Measurements from ENCODE around the gene ACSL4. TPM values are rescaled to one million over a fixed set of nuclear protein-coding genes. Genes with fewer than 3 reads are reported as not detected.

ACSL4 gene
- total and polyA plus RNA-seq, 9 of the 15 experiments (the other 6 are each of a cell fraction or from before 2014, with no cell fraction given) = 9.8 to 35.1 (median 25.5) TPM

DNA sequence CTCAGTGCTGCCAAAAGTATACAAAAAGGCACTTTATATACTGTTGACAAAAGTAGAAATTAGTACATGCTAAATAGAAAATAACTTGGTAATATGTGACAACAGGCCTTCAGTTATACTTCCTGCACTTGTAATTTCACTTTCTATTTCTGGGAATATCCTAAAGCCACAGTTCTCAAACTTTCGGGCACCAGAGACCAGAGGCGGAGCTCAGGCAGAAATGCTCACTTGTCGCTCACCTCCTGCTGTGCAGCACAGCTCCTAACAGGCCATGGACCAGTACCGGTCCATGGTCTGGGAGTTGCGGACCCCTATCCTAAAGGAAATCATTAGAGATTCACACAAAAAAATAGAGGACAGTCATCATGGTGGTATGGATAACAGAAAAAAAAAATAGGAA, 25.7 kb downstream of the ACSL4 start:
- FAIRE-seq = no peak
- no peaks in the 10 kb centered on the region; a peak in 1 of 5 replicates for H3K4me1 ChIP-seq (replicated peaks in 1 of 2; ENCODE audit: control insufficient read depth in 2 of 2, insufficient read depth in 2 of 2, low read length in 2 of 2)
- no peaks in the 10 kb centered on the region for H3K27me3 ChIP-seq (ENCODE audit: control insufficient read depth in 2 of 2, insufficient read depth in 2 of 2, low read length in 2 of 2)
- CTCF ChIA-PET (ENCODE audit: low intra/inter-chr PET ratio) = no interaction called here
- ATAC-seq = no peak
- H3K79me2 ChIP-seq (ENCODE audit: control insufficient read depth, insufficient read depth, low read length) = peaks cover 92% of the 10 kb centered on the region
- intact Hi-C loops (cut with micrococcal nuclease) (no loop called here), in situ Hi-C loops (cut with MboI) (no loop called here)
- H3K9me1 ChIP-seq (ENCODE audit: control insufficient read depth, insufficient read depth, low read length) = no peaks in the 10 kb centered on the region
- H4K20me1 ChIP-seq (replicated peaks; ENCODE audit: control insufficient read depth, insufficient read depth, low read length) = no peaks in the 10 kb centered on the region
- no peak overlapping the region for H3K4me3 ChIP-seq
- POLR2A ChIA-PET = no interaction called here
- no TSS peak for BruUV-seq (replicated peaks)
- WGBS (ENCODE audit: insufficient coverage, low coverage, missing lambda C conversion rate) = 83% methylated on average over 5 of the region's 5 CpGs
- H3K27ac ChIP-seq (ENCODE audit: extremely low read depth, low read depth, low read length) = no peak overlapping the region
- H3K36me3 ChIP-seq (ENCODE audit: control insufficient read depth, insufficient read depth, low read length) = peaks cover 3% of the 10 kb centered on the region; the same call in 2 of the 3 replicates
- H3K9ac ChIP-seq (ENCODE audit: insufficient read depth in 1 of 2, low read depth in 2 of 2, low read length in 2 of 2) = no peak overlapping the region
- H3K4me2 ChIP-seq (ENCODE audit: insufficient read depth, low read length) = no peak overlapping the region
- no peak overlapping the region for H2AFZ ChIP-seq (ENCODE audit: low read depth, low read length)
- no peaks in the 10 kb centered on the region for H3K9me3 ChIP-seq (replicated peaks; ENCODE audit: control insufficient read depth, insufficient read depth, low read depth, low read length)
- TF ChIP-seq ZBTB7A (IDR thresholded peaks at IDR 0.05; ENCODE audit: borderline replicate concordance, control insufficient read depth, low read depth, low read length) = no peak
- TF ChIP-seq, protein P1, sequence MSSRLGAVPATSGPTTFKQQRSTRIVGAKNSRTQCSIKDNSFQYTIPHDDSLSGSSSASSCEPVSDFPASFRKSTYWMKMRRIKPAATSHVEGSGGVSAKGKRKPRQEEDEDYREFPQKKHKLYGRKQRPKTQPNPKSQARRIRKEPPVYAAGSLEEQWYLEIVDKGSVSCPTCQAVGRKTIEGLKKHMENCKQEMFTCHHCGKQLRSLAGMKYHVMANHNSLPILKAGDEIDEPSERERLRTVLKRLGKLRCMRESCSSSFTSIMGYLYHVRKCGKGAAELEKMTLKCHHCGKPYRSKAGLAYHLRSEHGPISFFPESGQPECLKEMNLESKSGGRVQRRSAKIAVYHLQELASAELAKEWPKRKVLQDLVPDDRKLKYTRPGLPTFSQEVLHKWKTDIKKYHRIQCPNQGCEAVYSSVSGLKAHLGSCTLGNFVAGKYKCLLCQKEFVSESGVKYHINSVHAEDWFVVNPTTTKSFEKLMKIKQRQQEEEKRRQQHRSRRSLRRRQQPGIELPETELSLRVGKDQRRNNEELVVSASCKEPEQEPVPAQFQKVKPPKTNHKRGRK (tag; IDR thresholded peaks at IDR 0.05) = no peak
- TF ChIP-seq PHF8 (IDR thresholded peaks at IDR 0.05; ENCODE audit: borderline replicate concordance, low read length) = no peak
- no peak for TF ChIP-seq MTF1 (CRISPR knock-in tag; IDR thresholded peaks at IDR 0.05; ENCODE audit: borderline replicate concordance)
- no peak for TF ChIP-seq ZZZ3 (IDR thresholded peaks at IDR 0.05)
- TF ChIP-seq MTA2 (IDR thresholded peaks at IDR 0.05; ENCODE audit: low read depth) = no peak
- TF ChIP-seq ZNF165 (CRISPR knock-in tag; IDR thresholded peaks at IDR 0.05; ENCODE audit: borderline replicate concordance) = no peak
- TF ChIP-seq SOX6 (IDR thresholded peaks at IDR 0.05) = no peak
- no peak for TF ChIP-seq ASH1L (IDR thresholded peaks at IDR 0.05; ENCODE audit: borderline replicate concordance, low read depth, partially characterized antibody)
- no peak for DNase-seq (ENCODE audit: extremely low read depth in 1 of 4, low spot score in 3 of 4)
